Rectal smooth muscle tissue (tissue), 1 donor: ENCODE measurements around the gene UTS2R.

Experiments
- H3K27ac ChIP-seq: one replicate; pipeline ENCODE4 v1.7.0; 2013; ENCODE audit warnings: low read depth, low read length, inconsistent platforms
- H3K27me3 ChIP-seq: one replicate; pipeline ENCODE4 v1.7.0; 2013; ENCODE audit warnings: low read length; ENCODE audit not compliant: control insufficient read depth, insufficient read depth
- H3K36me3 ChIP-seq: one replicate; pipeline ENCODE4 v1.7.0; 2013; ENCODE audit warnings: low read length; ENCODE audit not compliant: control insufficient read depth, insufficient read depth
- H3K4me1 ChIP-seq: one replicate; pipeline ENCODE4 v1.7.0; 2013; ENCODE audit warnings: low read length; ENCODE audit not compliant: control insufficient read depth, insufficient read depth
- H3K4me3 ChIP-seq: one replicate; pipeline ENCODE4 v1.7.0; 2013; ENCODE audit warnings: low read length
- H3K9ac ChIP-seq: one replicate; pipeline ENCODE4 v1.7.0; 2013; ENCODE audit warnings: low read length

UTS2R gene

GRCh38 chr17:82386881-82387704 lies 15.5 kb downstream of the UTS2R start:
- no peak overlapping the region for H3K27ac ChIP-seq
- H3K27me3 ChIP-seq: peaks cover 30% of the 10 kb centered on the region
- no peaks in the 10 kb centered on the region for H3K36me3 ChIP-seq
- H3K4me3 ChIP-seq: no peak overlapping the region
- H3K4me1 ChIP-seq: no peaks in the 10 kb centered on the region
- no peak overlapping the region for H3K9ac ChIP-seq

GRCh38 chr17:82387705-82388106 lies 16.1 kb downstream of the UTS2R start:
- H3K27me3 ChIP-seq: peaks cover 30% of the 10 kb centered on the region
- no peaks in the 10 kb centered on the region for H3K4me1 ChIP-seq
- no peak overlapping the region for H3K27ac ChIP-seq
- H3K9ac ChIP-seq: no peak overlapping the region
- no peak overlapping the region for H3K4me3 ChIP-seq
- H3K36me3 ChIP-seq: no peaks in the 10 kb centered on the region

DNA sequence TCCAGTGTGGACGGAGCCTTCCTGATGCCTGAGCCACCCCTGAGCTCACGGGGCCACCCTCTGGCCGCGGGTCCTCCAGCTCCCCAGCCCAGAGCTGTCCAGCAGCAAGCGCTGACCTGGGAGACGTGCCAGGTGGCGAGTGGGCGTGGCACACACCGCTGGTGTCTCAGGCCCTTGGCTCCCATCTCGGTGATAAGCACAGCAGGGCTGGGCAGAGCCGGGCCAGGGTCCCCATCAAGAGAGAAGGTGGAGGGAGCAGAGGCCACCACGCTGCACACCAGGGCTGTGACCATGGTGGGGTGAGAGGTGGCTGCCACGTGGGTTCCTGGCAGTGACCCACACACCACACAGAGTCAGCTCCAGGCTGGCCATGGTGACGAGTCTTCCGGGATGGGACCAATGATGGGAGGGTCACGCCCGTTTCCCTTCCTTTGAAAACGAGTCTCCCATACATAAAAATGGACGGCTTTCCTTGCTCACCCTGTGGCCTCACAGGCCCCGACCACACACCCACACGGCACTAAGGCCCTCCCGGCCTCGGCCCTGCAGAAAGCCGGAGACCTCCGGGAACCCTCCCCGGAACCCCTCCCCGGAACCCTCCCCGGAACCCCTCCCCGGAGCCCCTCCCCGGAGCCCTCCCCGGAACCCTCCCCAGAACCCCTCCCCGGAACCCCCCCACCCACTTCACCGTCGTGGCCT lies 16.8 kb downstream of the UTS2R start:
- H3K36me3 ChIP-seq: no peaks in the 10 kb centered on the region
- peaks cover 30% of the 10 kb centered on the region for H3K27me3 ChIP-seq
- no peak overlapping the region for H3K27ac ChIP-seq
- H3K4me3 ChIP-seq: no peak overlapping the region
- no peaks in the 10 kb centered on the region for H3K4me1 ChIP-seq
- H3K9ac ChIP-seq: no peak overlapping the region

GRCh38 chr17:82388922-82389283 lies 17.3 kb downstream of the UTS2R start:
- Histone ChIP-seq H3K27ac (no peak overlapping the region), H3K36me3 (no peaks in the 10 kb centered on the region), H3K4me3 (no peak overlapping the region), H3K9ac (no peak overlapping the region), H3K4me1 (no peaks in the 10 kb centered on the region), H3K27me3 (peaks cover 27% of the 10 kb centered on the region)

GRCh38 chr17:82389379-82389778 lies 17.8 kb downstream of the UTS2R start:
- Histone ChIP-seq H3K27me3 (peaks cover 25% of the 10 kb centered on the region), H3K4me1 (no peaks in the 10 kb centered on the region), H3K27ac (no peak overlapping the region), H3K9ac (no peak overlapping the region), H3K36me3 (no peaks in the 10 kb centered on the region), H3K4me3 (no peak overlapping the region)

- H3K4me3 ChIP-seq: no peak overlapping the region
- H3K27ac ChIP-seq: no peak overlapping the region
- no peaks in the 10 kb centered on the region for H3K4me1 ChIP-seq
- H3K27me3 ChIP-seq: peaks cover 17% of the 10 kb centered on the region
- H3K36me3 ChIP-seq: no peaks in the 10 kb centered on the region
- H3K9ac ChIP-seq: no peak overlapping the region
Measured at GRCh38 chr17:82390015-82390859, 18.7 kb downstream of the UTS2R start.

DNA sequence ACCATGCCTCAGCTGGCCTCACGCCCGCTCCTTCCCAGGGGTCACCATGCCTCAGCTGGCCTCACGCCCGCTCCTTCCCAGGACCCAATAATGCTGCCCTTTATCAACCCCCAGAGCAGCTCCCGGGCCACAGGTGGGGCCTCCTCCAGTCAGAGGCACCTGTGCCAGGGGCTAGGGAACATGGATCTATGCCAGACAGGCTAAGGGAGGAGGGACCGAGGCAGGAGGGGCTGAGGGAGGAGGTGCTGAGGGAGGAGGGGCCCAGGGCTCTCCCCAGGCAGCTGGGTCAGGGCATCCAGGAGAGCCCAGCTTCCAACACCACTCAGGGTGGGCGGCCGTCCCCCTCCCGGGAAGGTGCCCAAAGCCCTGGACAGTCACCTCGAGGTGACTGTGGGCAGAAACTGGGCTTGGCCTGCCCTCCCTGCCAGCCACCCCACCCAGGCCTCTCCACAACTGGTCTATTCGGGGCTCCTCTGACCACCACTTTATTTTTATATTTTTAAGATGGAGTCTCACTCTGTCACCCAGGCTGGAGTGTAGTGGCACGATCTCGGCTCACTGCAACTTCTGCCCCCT lies 19.4 kb downstream of the UTS2R start:
- H3K4me1 ChIP-seq: no peaks in the 10 kb centered on the region
- peaks cover 12% of the 10 kb centered on the region for H3K27me3 ChIP-seq
- no peak overlapping the region for H3K27ac ChIP-seq
- no peak overlapping the region for H3K4me3 ChIP-seq
- no peaks in the 10 kb centered on the region for H3K36me3 ChIP-seq
- no peak overlapping the region for H3K9ac ChIP-seq

DNA sequence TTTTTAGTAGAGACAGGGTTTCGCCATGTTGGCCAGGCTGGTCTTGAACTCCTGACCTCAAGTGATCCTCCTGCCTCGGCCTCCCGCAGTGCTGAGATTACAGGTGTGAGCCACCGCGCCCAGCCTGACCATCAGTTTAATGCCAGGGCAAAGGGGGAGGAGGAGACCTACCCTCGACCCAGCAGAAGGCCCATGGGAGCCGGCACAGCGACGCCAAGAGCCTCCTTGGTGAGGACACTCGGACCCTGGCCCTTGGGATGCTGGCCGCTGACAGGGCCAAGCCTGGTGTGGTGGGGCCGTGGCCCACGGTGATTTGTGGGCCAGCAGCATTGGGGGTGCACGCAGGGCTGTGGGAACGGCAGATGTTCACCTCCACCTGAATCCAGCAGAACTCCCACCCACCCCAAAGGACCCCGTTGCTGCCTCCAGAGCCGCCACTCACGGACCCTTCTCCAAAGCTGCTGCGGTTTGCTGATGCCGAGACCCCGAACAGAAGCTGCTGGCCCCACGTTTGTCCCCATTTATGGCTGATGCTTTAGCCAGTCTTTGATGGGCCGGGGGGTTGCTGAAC lies 20.0 kb downstream of the UTS2R start:
- H3K4me3 ChIP-seq: no peak overlapping the region
- H3K27ac ChIP-seq: no peak overlapping the region
- no peak overlapping the region for H3K9ac ChIP-seq
- H3K36me3 ChIP-seq: no peaks in the 10 kb centered on the region
- H3K27me3 ChIP-seq: peaks cover 9% of the 10 kb centered on the region
- H3K4me1 ChIP-seq: no peaks in the 10 kb centered on the region

DNA sequence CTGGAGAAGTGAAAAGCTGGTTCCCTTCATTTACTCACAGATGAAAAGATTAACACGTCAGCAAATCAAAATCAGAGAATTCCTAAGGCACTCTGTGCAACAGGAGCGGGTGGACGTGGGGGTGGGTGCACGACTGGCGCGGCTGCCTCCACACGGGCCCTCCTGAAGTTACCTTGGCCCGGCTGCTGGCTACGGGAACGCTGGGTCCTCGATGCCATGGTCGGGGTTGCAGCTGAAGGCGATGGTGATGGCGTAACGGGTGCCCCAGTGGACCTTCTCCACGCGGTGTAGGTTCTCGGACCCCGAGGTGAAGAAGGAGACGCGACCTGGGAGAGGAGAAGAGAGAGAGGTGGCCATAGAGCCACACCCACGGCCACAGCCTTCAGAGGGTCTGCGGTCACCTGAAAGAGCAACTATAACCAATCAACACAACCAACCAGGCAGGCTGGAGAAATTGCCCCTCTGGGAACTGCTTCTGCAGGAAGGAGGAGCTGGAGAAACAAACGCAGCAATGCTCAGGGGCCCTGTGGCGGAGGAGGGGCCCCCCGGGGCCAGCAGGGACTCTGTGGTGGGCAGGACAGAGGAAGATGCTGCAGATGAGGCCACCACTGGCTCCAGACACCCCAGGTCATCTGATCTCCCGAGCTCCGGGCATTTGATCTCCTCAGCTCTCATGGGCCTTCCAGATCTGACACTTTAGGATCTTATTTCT lies 20.8 kb downstream of the UTS2R start:
- Histone ChIP-seq H3K9ac (no peak overlapping the region), H3K27ac (no peak overlapping the region), H3K4me1 (no peaks in the 10 kb centered on the region), H3K4me3 (no peak overlapping the region), H3K27me3 (peaks cover 1% of the 10 kb centered on the region), H3K36me3 (no peaks in the 10 kb centered on the region)

DNA sequence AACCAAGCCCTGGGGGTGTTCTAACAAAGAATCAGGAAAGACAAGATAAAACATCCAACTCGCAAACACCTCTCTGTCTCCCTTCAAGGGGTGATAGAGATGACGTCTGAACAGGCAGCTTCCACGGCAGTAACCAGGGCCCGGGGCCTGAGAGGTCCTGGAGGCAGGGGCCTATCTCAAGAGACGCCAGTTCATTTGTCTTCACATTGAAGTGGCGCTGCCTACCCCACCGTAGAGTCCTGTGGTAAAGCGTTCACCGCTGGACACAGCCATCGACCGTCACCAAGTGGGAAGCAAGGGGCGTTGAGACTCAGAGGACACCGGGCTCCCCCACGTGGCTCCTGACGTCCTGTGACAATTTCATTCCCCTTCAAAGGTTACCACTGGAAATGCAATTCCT lies 21.4 kb downstream of the UTS2R start:
- no peaks in the 10 kb centered on the region for H3K27me3 ChIP-seq
- no peak overlapping the region for H3K27ac ChIP-seq
- H3K4me3 ChIP-seq: no peak overlapping the region
- H3K4me1 ChIP-seq: no peaks in the 10 kb centered on the region
- no peak overlapping the region for H3K9ac ChIP-seq
- H3K36me3 ChIP-seq: no peaks in the 10 kb centered on the region

DNA sequence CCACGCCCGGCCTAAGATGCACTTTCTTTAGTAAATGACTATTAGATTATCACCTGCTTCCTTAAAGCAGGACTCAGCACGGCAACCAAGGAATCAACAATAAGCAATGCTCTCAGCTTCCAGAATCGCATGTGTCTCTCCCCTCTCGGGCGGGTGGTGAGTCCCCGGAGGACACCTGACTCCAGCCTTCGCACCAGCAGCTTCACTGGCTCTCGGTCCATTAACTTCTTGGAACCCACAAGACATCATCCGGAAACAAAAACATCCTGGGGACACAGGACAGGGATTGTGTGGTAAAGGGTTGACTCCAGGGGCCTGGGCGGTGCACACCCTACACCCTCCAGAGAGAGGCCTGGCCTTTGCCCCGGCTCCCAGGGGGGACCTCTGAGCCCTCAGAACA lies 22.7 kb downstream of the UTS2R start:
- Histone ChIP-seq H3K27ac (no peak overlapping the region), H3K4me3 (no peak overlapping the region), H3K4me1 (no peaks in the 10 kb centered on the region), H3K27me3 (no peaks in the 10 kb centered on the region), H3K9ac (no peak overlapping the region), H3K36me3 (no peaks in the 10 kb centered on the region)
